Smooth muscle cell of the coronary artery (primary cell): ENCODE measurements around the gene NT5DC3. TPM values are rescaled to one million over a fixed set of nuclear protein-coding genes. Genes with fewer than 3 reads are reported as not detected.

ENCODE experiments used
- total RNA-seq: library from RNA; depleted of rRNA; stranded (reverse); fragments of >200 nt; gene quantifications from 2 replicates; pipeline ENCODE4 v1.2.3, GENCODE V29; 2014; ENCODE audit warnings: low replicate concordance

The NT5DC3 gene
- 3.6 and 5.2 TPM in 2 replicates for total RNA-seq

GRCh38 chr12:103840876-103841689, at the start of gene NT5DC3:
TSS of gene NT5DC3 (minus strand) at chr12:103841234. CDS start at chr12:103841156, 78 bp downstream.

Other genes with a start within 250 kb of the NT5DC3 start
- gene HSP90B1, start 89.2 kb upstream of the NT5DC3 start, total RNA-seq, result 665 and 748 TPM in 2 replicates
- gene TDG, start 124.6 kb upstream of the NT5DC3 start, total RNA-seq, result 10.2 and 26.7 TPM in 2 replicates
- gene GLT8D2, start 209.0 kb upstream of the NT5DC3 start, total RNA-seq, result 11.9 and 46.4 TPM in 2 replicates
- 19.8 and 20.0 TPM in 2 replicates for gene HCFC2, start 223.3 kb upstream of the NT5DC3 start, total RNA-seq